ENCODE data around the gene SOX30. TPM values are rescaled to one million over a fixed set of nuclear protein-coding genes. Genes with fewer than 3 reads are reported as not detected.
"Not testable (repeated sequence)": the region's sequence is repeated elsewhere in the genome, so short reads cannot be mapped to it uniquely, and the experiment has no call there.

SOX30 gene
- total RNA-seq, 3 donors from 2014 or later: 0.22 to 0.29 (median 0.29) TPM

DNA sequence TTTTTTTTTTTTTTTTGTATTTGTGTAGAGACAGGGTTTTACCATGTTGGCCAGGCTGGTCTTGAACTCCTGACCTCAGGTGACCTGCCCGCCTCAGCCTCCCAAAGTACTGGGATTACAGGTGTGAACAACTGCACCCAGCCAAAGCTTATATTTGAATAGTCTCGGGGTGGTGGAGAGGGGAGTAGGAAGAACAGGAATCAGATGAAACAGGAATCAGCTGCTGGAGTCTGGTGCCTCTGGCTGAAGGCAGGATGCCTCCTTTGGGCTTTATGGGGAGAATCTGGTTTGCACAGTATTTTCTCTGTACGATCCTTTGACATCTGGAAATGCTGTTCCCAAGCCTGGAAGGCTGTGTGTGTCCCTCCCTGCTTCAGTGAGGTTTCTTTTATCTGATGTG lies 30.0 kb upstream of the SOX30 start:
- Histone ChIP-seq H3K4me1 (ENCODE audit: low read depth) (no peaks in the 10 kb centered on the region), H3K4me3 (no peak overlapping the region), H3K9me3 (no peaks in the 10 kb centered on the region), H3K36me3 (ENCODE audit: low read depth) (no peaks in the 10 kb centered on the region)
- intact Hi-C loops (cut with DNase I, micrococcal nuclease): no loop called here
- ATAC-seq: no peak
- TF ChIP-seq, protein P1, sequence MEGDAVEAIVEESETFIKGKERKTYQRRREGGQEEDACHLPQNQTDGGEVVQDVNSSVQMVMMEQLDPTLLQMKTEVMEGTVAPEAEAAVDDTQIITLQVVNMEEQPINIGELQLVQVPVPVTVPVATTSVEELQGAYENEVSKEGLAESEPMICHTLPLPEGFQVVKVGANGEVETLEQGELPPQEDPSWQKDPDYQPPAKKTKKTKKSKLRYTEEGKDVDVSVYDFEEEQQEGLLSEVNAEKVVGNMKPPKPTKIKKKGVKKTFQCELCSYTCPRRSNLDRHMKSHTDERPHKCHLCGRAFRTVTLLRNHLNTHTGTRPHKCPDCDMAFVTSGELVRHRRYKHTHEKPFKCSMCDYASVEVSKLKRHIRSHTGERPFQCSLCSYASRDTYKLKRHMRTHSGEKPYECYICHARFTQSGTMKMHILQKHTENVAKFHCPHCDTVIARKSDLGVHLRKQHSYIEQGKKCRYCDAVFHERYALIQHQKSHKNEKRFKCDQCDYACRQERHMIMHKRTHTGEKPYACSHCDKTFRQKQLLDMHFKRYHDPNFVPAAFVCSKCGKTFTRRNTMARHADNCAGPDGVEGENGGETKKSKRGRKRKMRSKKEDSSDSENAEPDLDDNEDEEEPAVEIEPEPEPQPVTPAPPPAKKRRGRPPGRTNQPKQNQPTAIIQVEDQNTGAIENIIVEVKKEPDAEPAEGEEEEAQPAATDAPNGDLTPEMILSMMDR (IDR thresholded peaks at IDR 0.05): no peak
- DNase-seq: no peak

DNA sequence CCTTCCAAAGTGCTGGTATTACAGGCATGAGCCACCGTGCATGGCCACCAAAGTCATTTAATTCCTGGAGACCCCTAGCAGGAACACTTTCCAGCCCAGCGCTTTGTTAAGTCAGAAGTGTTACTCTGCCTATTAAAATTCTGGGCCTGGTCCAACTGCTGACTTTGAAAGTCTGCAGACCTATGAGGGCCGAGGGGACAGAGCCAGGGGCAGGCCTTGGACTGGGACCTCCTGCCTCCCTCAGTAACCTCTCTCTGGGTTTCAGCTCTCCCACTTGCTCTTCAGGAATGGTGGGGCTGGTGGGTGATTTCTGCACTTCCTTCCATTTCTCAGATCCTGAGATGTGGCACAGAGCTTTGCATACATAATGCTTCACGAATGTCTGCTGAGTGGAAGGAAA lies 28.8 kb upstream of the SOX30 start:
- TF ChIP-seq, protein P1 (IDR thresholded peaks at IDR 0.05): no peak
- H3K9me3 ChIP-seq: no peaks in the 10 kb centered on the region
- ATAC-seq: no peak
- DNase-seq: no peak
- no peaks in the 10 kb centered on the region for H3K4me1 ChIP-seq (ENCODE audit: low read depth)
- intact Hi-C loops (cut with DNase I, micrococcal nuclease): no loop called here
- no peaks in the 10 kb centered on the region for H3K36me3 ChIP-seq (ENCODE audit: low read depth)
- H3K4me3 ChIP-seq: no peak overlapping the region

DNA sequence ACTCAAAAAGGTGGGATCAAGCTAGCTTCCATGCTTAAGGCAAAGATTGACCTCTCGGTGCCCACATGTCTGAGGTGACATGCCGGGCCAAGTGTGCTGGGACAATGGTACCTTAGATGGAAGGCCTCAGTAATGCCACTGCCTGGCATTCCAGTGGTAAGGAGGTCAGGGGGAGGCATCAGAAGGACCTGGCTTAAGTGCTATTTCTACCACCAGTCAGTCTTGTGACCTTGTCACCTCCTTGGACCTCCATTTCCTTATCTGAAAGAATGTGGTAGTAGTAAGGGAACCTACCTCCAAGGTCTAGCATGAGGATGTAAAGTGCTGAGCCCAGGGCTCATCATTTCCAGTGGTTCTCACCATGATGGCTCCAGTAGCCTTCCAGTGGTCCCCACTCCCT lies 28.0 kb upstream of the SOX30 start:
- Histone ChIP-seq H3K4me3 (no peak overlapping the region), H3K4me1 (ENCODE audit: low read depth) (no peaks in the 10 kb centered on the region), H3K9me3 (no peaks in the 10 kb centered on the region), H3K36me3 (ENCODE audit: low read depth) (no peaks in the 10 kb centered on the region)
- TF ChIP-seq, protein P1 (IDR thresholded peaks at IDR 0.05): no peak
- DNase-seq (no peak), ATAC-seq (no peak)
- intact Hi-C loops (cut with DNase I, micrococcal nuclease): no loop called here

DNA sequence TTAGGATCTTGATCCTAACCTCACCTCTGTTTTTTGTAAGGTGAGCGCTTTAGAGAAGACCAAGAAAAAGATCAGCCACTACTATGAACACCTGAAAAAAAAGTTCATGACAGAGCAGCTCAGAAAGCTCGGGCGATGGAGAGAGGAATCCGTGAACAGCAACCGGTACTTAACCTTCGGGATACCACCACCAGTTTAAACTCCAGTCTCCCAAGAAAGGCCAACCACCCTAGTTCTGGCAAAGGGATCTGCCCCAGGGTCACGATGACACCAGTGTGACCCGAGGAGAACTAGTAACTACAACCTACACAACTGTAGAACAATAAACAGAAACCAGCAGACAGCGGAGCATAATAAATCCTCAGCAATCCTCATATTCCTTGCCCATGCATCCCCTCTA lies 27.6 kb upstream of the SOX30 start:
- Histone ChIP-seq H3K36me3 (ENCODE audit: low read depth) (no peaks in the 10 kb centered on the region), H3K4me1 (ENCODE audit: low read depth) (no peaks in the 10 kb centered on the region), H3K9me3 (no peaks in the 10 kb centered on the region), H3K4me3 (no peak overlapping the region)
- intact Hi-C loops (cut with DNase I, micrococcal nuclease): no loop called here
- DNase-seq (no peak), ATAC-seq (no peak)
- TF ChIP-seq, protein P1 (IDR thresholded peaks at IDR 0.05): no peak

DNA sequence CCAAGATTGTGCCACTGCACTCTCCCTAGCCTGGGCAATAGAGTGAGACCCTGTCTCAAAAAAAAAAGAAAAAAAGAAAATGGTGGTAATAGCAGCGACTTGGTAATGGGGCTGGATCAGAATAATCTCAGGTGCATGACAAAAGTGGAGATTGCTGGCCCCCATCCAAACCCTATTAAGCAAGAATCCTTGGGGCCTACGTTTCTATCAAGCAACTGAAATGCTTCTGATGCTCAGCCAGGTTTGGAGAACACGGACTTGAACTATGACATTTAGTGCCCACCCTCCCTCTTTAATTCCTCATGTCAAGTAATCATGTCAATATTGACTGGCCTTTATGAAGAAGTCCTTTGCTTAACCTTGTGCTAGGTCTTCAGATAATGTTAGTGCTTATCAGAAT lies 25.7 kb upstream of the SOX30 start:
- ATAC-seq: no peak
- H3K9me3 ChIP-seq: no peaks in the 10 kb centered on the region
- intact Hi-C loops (cut with DNase I, micrococcal nuclease): no loop called here
- TF ChIP-seq, protein P1 (IDR thresholded peaks at IDR 0.05): no peak
- no peak for DNase-seq
- H3K4me3 ChIP-seq: no peak overlapping the region
- H3K4me1 ChIP-seq (ENCODE audit: low read depth): no peaks in the 10 kb centered on the region
- H3K36me3 ChIP-seq (ENCODE audit: low read depth): no peaks in the 10 kb centered on the region

DNA sequence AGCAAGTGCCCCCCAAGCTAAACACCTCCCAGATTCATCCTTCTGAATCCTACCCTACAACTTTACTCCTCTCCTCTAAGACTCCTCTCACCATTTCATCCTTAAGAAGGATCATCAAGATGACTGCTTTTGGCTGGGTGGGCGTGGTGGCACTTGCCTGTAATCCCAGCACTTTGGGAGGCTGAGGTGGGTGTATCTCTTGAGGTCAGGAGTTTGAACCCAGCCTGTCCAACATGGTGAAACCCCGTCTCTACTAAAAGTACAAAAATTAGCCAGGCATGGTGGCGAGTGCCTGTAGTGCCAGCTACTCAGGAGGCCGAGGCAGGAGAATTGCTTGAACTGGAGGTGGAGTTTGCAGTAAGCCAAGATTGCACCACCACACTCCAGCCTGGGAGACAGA lies 22.1 kb upstream of the SOX30 start:
- ATAC-seq; H3K9me3 ChIP-seq; H3K36me3 ChIP-seq (ENCODE audit: low read depth); intact Hi-C loops (cut with DNase I, micrococcal nuclease); DNase-seq; H3K4me1 ChIP-seq (ENCODE audit: low read depth); H3K4me3 ChIP-seq: not testable (repeated sequence)

Measured in mucosa of descending colon (tissue), 3 donors.